WERI-Rb-1 (cell line): ENCODE measurements around the gene CASS4.

Experiments used
- DNase-seq: peaks from one replicate; pipeline ENCODE4 v3.0.0-alpha.2; 2020
- H3K27ac ChIP-seq: fragments of 250-450 bp; sonication (Bioruptor Pico); 2 replicates; pipeline ENCODE4 v1.5.1; 2020; ENCODE audit warnings: mild to moderate bottlenecking, moderate library complexity
- H3K27me3 ChIP-seq: fragments of 250-450 bp; sonication (Bioruptor Pico); 2 replicates; pipeline ENCODE4 v1.5.1; 2021; ENCODE audit warnings: mild to moderate bottlenecking, low read depth, moderate library complexity; ENCODE audit not compliant: insufficient read depth, severe bottlenecking
- H3K36me3 ChIP-seq: fragments of 250-450 bp; sonication (Bioruptor Pico); 2 replicates; pipeline ENCODE4 v1.5.1; 2020; ENCODE audit warnings: mild to moderate bottlenecking, moderate library complexity
- H3K4me3 ChIP-seq: 2 replicates; pipeline ENCODE4 v1.5.1; 2011; ENCODE audit warnings: low read depth, mild to moderate bottlenecking, control low read depth, low read length
- H3K9me3 ChIP-seq: fragments of 250-450 bp; sonication (Bioruptor Pico); 2 replicates; pipeline ENCODE4 v1.5.1; 2021; ENCODE audit warnings: mild to moderate bottlenecking, moderate library complexity; ENCODE audit not compliant: severe bottlenecking
- TF ChIP-seq, protein P1 (sequence below): IDR thresholded peaks from 2 replicates; pipeline ENCODE4 v1.5.1; 2011; ENCODE audit warnings: low read depth, mild to moderate bottlenecking, control low read depth, inconsistent platforms, low read length

The CASS4 gene

DNA sequence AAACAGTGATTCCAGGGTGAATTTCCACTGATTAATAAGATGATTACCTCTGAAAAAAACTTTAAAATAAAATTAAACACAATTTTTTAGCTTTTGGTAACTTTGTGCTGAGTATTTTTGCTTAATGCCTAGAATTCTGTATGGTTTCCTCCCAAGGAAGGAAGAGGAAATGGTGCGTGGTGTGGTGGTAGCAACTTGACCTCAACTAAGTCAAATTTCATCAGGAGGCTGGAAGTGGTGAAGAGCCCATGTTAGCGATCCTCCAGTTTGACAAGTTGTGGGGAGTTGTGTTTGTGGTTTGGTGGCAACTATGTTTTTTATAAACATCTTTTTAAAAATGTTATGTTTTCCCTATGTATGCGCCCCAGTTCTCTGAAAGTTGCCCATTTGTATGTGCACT is 51.4 kb downstream of the CASS4 start:
- Histone ChIP-seq H3K9me3 (no peaks in the 10 kb centered on the region), H3K27me3 (peaks cover 69% of the 10 kb centered on the region), H3K27ac (no peak overlapping the region), H3K4me3 (no peak overlapping the region), H3K36me3 (no peaks in the 10 kb centered on the region)
- no peak for DNase-seq
- TF ChIP-seq, protein P1, sequence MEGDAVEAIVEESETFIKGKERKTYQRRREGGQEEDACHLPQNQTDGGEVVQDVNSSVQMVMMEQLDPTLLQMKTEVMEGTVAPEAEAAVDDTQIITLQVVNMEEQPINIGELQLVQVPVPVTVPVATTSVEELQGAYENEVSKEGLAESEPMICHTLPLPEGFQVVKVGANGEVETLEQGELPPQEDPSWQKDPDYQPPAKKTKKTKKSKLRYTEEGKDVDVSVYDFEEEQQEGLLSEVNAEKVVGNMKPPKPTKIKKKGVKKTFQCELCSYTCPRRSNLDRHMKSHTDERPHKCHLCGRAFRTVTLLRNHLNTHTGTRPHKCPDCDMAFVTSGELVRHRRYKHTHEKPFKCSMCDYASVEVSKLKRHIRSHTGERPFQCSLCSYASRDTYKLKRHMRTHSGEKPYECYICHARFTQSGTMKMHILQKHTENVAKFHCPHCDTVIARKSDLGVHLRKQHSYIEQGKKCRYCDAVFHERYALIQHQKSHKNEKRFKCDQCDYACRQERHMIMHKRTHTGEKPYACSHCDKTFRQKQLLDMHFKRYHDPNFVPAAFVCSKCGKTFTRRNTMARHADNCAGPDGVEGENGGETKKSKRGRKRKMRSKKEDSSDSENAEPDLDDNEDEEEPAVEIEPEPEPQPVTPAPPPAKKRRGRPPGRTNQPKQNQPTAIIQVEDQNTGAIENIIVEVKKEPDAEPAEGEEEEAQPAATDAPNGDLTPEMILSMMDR, result no peak

DNA sequence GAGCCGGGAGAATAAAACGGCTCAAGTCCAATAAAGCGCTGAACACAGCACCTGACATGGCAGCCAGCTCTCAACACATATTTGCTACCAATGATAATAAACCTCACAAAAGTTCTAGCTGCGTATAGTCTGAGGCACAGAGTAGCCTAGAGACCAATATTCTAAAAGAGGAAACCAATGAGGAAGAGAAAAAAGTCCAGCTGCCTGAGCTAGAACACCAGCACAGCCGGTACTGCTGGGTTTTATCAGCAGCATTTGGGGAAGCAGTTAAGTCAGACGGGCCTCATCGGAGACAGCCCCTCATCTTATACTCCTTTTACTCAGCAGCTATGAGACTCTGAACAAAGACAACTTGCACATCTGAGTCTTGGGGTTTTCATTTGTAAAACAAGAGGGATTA is 53.9 kb downstream of the CASS4 start:
- Histone ChIP-seq H3K27me3 (peaks cover 45% of the 10 kb centered on the region), H3K36me3 (no peaks in the 10 kb centered on the region), H3K4me3 (no peak overlapping the region), H3K9me3 (no peaks in the 10 kb centered on the region), H3K27ac (no peak overlapping the region)
- TF ChIP-seq, protein P1, result no peak
- no peak for DNase-seq

DNA sequence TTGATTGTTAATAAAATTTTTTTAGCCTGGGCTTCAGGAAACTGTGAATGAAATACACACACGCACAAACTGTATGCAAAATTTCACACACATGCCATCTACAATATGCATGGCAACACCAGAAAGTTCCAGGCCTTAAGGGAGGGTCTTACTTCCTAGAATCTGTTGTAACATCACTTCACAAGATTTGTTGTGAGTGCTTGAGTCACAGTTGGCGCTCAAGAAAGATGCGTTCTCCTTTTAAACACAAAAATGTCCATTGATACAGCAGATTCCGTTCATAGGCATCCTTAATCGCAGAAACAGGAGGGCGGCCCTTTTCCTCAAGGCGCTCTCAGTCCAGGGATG is 55.9 kb downstream of the CASS4 start:
- Histone ChIP-seq H3K9me3 (no peaks in the 10 kb centered on the region), H3K4me3 (peak overlapping the region; percentile 99), H3K36me3 (peaks cover 2% of the 10 kb centered on the region), H3K27me3 (peaks cover 27% of the 10 kb centered on the region), H3K27ac (no peak overlapping the region)
- DNase-seq, result no peak
- TF ChIP-seq, protein P1, result no peak

DNA sequence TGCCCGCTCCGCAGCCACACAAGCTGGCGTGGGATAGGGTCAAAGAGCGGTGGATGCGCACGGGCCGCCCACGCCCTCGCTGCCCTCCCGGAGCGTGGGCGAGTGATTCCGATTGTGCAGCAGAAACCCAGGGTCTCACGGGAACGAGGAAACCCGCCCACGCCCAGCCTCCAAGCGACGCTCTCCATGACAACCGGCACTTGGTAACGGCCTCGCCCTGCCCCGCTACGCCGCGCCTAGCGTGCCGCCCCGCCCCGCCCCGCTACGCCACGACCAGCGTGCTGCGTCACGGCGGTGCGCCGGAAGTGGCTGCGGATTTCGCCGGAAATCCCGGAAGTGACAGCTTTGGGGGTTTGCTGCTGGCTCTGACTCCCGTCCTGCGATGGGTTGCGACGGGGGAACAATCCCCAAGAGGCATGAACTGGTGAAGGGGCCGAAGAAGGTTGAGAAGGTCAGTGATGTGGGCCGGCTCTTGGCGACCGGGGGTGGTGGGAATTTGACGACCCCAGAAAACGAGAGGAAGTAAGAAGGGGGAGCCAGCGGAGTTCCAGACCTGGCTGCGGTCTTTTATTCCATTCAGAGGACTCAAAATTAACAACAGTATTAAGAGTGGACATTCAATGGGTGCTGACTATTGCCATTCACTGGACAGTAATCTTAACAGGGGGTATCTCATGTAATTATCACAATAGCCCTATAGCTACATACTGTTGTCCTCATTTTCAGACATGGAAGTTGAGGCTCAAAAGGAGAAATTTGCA is 56.4 kb downstream of the CASS4 start, which contains the start of gene RTF2:
RTF2 (plus strand) TSS at position 312 of the 761 bp plus-strand sequence; CDS start at position 383, 71 bp downstream.
- peak; percentile 89 for DNase-seq
- peak within 1 kb of the TSS; percentile 48 for H3K27ac ChIP-seq
- TF ChIP-seq, protein P1, result no peak

DNA sequence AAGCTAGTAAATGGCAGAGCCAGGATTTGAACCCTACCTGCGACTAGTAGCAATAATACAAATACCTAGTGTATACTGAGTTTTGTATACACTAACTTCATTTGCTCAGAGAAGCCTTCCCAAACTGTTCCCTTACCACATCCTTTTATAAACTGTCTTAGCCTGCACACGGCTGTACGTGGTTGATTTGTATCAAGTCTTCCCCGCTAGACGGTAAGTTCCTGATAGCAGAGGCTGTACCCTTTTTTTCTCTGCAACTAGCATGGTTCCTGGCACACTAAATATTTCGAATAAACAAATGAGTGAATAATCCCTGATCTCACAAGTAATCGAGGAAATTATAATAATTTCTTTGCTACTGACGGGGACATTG is 57.0 kb downstream of the CASS4 start:
- no peak overlapping the region for H3K27ac ChIP-seq
- peak overlapping the region; percentile 99 for H3K4me3 ChIP-seq
- peaks cover 18% of the 10 kb centered on the region for H3K27me3 ChIP-seq
- TF ChIP-seq, protein P1, result no peak
- no peaks in the 10 kb centered on the region for H3K9me3 ChIP-seq
- DNase-seq, result no peak
- H3K36me3 ChIP-seq, result peaks cover 13% of the 10 kb centered on the region

More for the DNA sequence above, 56.4 kb downstream of the CASS4 start, which contains the start of gene RTF2:
- H3K27me3 ChIP-seq, result peaks cover 23% of the 10 kb centered on the region
- no peaks in the 10 kb centered on the region for H3K9me3 ChIP-seq
- H3K4me3 ChIP-seq, result peak within 1 kb of the TSS; percentile 99
- H3K36me3 ChIP-seq, result peaks cover 8% of the 10 kb centered on the region

DNA sequence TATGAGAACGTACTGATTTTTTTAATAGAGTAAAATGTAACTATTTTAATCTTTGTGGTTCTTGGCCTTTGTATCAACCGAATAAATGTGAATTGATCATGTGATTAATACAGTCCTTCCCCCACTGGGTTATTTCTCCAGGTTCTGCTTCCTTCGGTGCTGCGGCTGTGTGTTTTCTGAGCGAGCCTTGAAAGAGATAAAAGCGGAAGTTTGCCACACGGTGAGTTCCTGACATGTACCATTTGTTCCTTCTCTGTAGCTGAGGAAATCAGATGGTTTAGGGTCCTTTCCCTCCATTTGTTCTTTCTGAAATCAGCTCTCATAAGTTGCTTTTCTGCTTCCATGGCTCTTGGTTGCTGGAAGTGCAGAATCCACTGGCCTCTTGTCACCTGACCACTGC is 71.9 kb downstream of the CASS4 start:
- H3K27ac ChIP-seq, result no peak overlapping the region
- no peaks in the 10 kb centered on the region for H3K27me3 ChIP-seq
- TF ChIP-seq, protein P1, result no peak
- H3K9me3 ChIP-seq, result no peaks in the 10 kb centered on the region
- no peak for DNase-seq
- peaks cover 52% of the 10 kb centered on the region for H3K36me3 ChIP-seq
- H3K4me3 ChIP-seq, result no peak overlapping the region
